Peyer's patch (tissue), 4 donors: Measurements from ENCODE around the gene ASPDH. TPM values are rescaled to one million over a fixed set of nuclear protein-coding genes. Genes with fewer than 3 reads are reported as not detected.

ENCODE experiments used
- DNase-seq, 3 donors: peaks; one replicate each; pipeline ENCODE4 v3.0.0-alpha.2; 2017 to 2019
- H3K27ac ChIP-seq, 4 donors: fragments of 200-600 bp; sonication (generic); one replicate each; pipeline ENCODE4 v1.5.1; 2016 to 2019
- H3K27me3 ChIP-seq, 2 donors: fragments of 200-600 bp; sonication (generic); one replicate each; pipeline ENCODE4 v1.5.1; 2019
- H3K36me3 ChIP-seq, 3 donors: fragments of 200-600 bp; sonication (generic); one replicate each; pipeline ENCODE4 v1.5.1; 2016 to 2019
- H3K4me1 ChIP-seq, 4 donors: fragments of 200-600 bp; sonication (generic); one replicate each; pipeline ENCODE4 v1.5.1; 2016 to 2019
- H3K4me3 ChIP-seq, 4 donors: fragments of 200-600 bp; sonication (generic); 1 replicate in 3 of 4; 2 replicates in 1 of 4; pipeline ENCODE4 v1.5.1; 2016 to 2019; ENCODE audit warnings: mild to moderate bottlenecking in 1 of 4
- H3K9me3 ChIP-seq, 4 donors: fragments of 200-600 bp; sonication (generic); one replicate each; pipeline ENCODE4 v1.5.1; 2016 to 2019; ENCODE audit warnings: mild to moderate bottlenecking in 1 of 4
- CTCF ChIP-seq, 6 experiments: fragments of 450-650 bp in 4 of 6; fragments of 200-600 bp in 2 of 6; sonication (generic) in 1 of 6; IDR thresholded peaks; one replicate each; pipeline ENCODE4 v1.5.1; 2017 to 2019; ENCODE audit warnings: antibody characterized with exemption in 6 of 6, mild to moderate bottlenecking in 3 of 6, moderate library complexity in 1 of 6
- POLR2A ChIP-seq, 2 donors: fragments of 450-650 bp; IDR thresholded peaks; one replicate each; pipeline ENCODE4 v1.5.1; 2017; ENCODE audit warnings: antibody characterized with exemption in 2 of 2, mild to moderate bottlenecking in 2 of 2, moderate library complexity in 2 of 2
- total RNA-seq, 4 donors: library from RNA; depleted of rRNA; stranded (reverse); fragments of >200 nt; gene quantifications; one replicate each; pipeline ENCODE4 v1.1.0, GENCODE V29; 2016

Gene ASPDH
- total RNA-seq, 4 donors from 2014 or later, result 1.6 to 31.9 (median 4.5) TPM; not detected in 1

- Histone ChIP-seq H3K9me3 (no peaks in the 10 kb centered on the region), H3K4me3 (no peak overlapping the region), H3K27me3 (peaks cover 0 to 5% of the 10 kb centered on the region in 2 donors), H3K4me1 (peaks cover 0 to 14% (median 5%) of the 10 kb centered on the region in 4 donors), H3K27ac (no peak overlapping the region), H3K36me3 (no peaks in the 10 kb centered on the region)
- no peak for TF ChIP-seq POLR2A (IDR thresholded peaks at IDR 0.05)
- no peak for TF ChIP-seq CTCF (IDR thresholded peaks at IDR 0.05)
- DNase-seq, result no peak
Observed at GRCh38 chr19:50558039-50558438, 44.3 kb upstream of the ASPDH start.

- Histone ChIP-seq H3K9me3 (no peaks in the 10 kb centered on the region), H3K4me3 (peak overlapping the region in 1 of 4 donors; percentile 46), H3K36me3 (no peaks in the 10 kb centered on the region), H3K27ac (peak overlapping the region in 1 of 4 donors; percentile 42), H3K4me1 (peaks cover 0 to 14% (median 5%) of the 10 kb centered on the region in 4 donors), H3K27me3 (peaks cover 0 to 5% of the 10 kb centered on the region in 2 donors)
- DNase-seq, result no peak
- TF ChIP-seq CTCF (IDR thresholded peaks at IDR 0.05) (no peak), POLR2A (IDR thresholded peaks at IDR 0.05) (no peak)
Observed at GRCh38 chr19:50557009-50557613, 43.4 kb upstream of the ASPDH start.

GRCh38 chr19:50556282-50557008 is 42.7 kb upstream of the ASPDH start:
- no peaks in the 10 kb centered on the region for H3K9me3 ChIP-seq
- peak; percentile 56 to 82 (median 76) for DNase-seq
- peak overlapping the region; percentile 17 to 46 (median 40) for H3K4me3 ChIP-seq
- H3K27ac ChIP-seq, result peak overlapping the region in 1 of 4 donors; percentile 42
- TF ChIP-seq CTCF (IDR thresholded peaks at IDR 0.05), result peak in 5 of 6 experiments; percentile 52 to 73 (median 60)
- TF ChIP-seq POLR2A (IDR thresholded peaks at IDR 0.05), result no peak
- peaks cover 0 to 5% of the 10 kb centered on the region in 2 donors for H3K27me3 ChIP-seq
- H3K36me3 ChIP-seq, result no peaks in the 10 kb centered on the region
- H3K4me1 ChIP-seq, result peaks cover 0 to 14% (median 5%) of the 10 kb centered on the region in 4 donors

GRCh38 chr19:50555450-50556281 is 42.0 kb upstream of the ASPDH start:
- H3K9me3 ChIP-seq, result no peaks in the 10 kb centered on the region
- no peaks in the 10 kb centered on the region for H3K36me3 ChIP-seq
- DNase-seq, result no peak
- peak overlapping the region in 1 of 4 donors; percentile 42 for H3K27ac ChIP-seq
- peaks cover 0 to 5% of the 10 kb centered on the region in 2 donors for H3K27me3 ChIP-seq
- H3K4me1 ChIP-seq, result peaks cover 0 to 14% (median 5%) of the 10 kb centered on the region in 4 donors
- peak overlapping the region; percentile 17 to 46 (median 40) for H3K4me3 ChIP-seq
- TF ChIP-seq CTCF (IDR thresholded peaks at IDR 0.05), result no peak
- no peak for TF ChIP-seq POLR2A (IDR thresholded peaks at IDR 0.05)

GRCh38 chr19:50555033-50555432 is 41.3 kb upstream of the ASPDH start:
- no peak overlapping the region for H3K4me3 ChIP-seq
- peaks cover 0 to 14% (median 5%) of the 10 kb centered on the region in 4 donors for H3K4me1 ChIP-seq
- no peaks in the 10 kb centered on the region for H3K36me3 ChIP-seq
- peaks cover 0 to 5% of the 10 kb centered on the region in 2 donors for H3K27me3 ChIP-seq
- no peaks in the 10 kb centered on the region for H3K9me3 ChIP-seq
- TF ChIP-seq POLR2A (IDR thresholded peaks at IDR 0.05) (no peak), CTCF (IDR thresholded peaks at IDR 0.05) (no peak)
- H3K27ac ChIP-seq, result no peak overlapping the region
- no peak for DNase-seq
